Spleen (tissue), 11 donors: ENCODE results near the gene CABCOCO1. TPM values are rescaled to one million over a fixed set of nuclear protein-coding genes. Genes with fewer than 3 reads are reported as not detected.

ENCODE experiments used
- DNase-seq: peaks from one replicate; pipeline ENCODE4 v3.0.0-alpha.2; 2020
- H3K27ac ChIP-seq, 8 donors: fragments of 200-600 bp; sonication (generic) in 7 of 8; 1 replicate in 4 of 8; 2 replicates in 4 of 8; pipeline versions ENCODE4 v1.5.0 to v1.8.0; 2016 to 2021; ENCODE audit warnings: inconsistent platforms in 4 of 8, mild to moderate bottlenecking in 4 of 8, moderate library complexity in 1 of 8
- H3K27me3 ChIP-seq, 7 donors: fragments of 200-600 bp; sonication (generic) in 6 of 7; replicated peaks in 1 of 7; 1 replicate in 4 of 7; 2 replicates in 3 of 7; pipeline versions ENCODE4 v1.5.0 to v1.8.0; 2016 to 2021; ENCODE audit warnings: inconsistent platforms in 3 of 7, mild to moderate bottlenecking in 1 of 7
- H3K36me3 ChIP-seq, 6 donors: fragments of 200-600 bp; sonication (generic) in 5 of 6; 1 replicate in 4 of 6; 2 replicates in 2 of 6; pipeline versions ENCODE4 v1.5.0 to v1.8.0; 2016 to 2021; ENCODE audit warnings: inconsistent platforms in 2 of 6
- H3K4me1 ChIP-seq, 6 donors: fragments of 200-600 bp; sonication (generic) in 5 of 6; 1 replicate in 3 of 6; 2 replicates in 3 of 6; pipeline versions ENCODE4 v1.5.0 to v1.8.0; 2016 to 2021; ENCODE audit warnings: inconsistent platforms in 3 of 6
- H3K4me3 ChIP-seq, 8 donors: fragments of 200-600 bp; sonication (generic) in 7 of 8; 1 replicate in 4 of 8; 2 replicates in 4 of 8; pipeline versions ENCODE4 v1.5.0 to v1.8.0; 2016 to 2021; ENCODE audit warnings: inconsistent platforms in 4 of 8, mild to moderate bottlenecking in 4 of 8, moderate library complexity in 2 of 8
- H3K9me3 ChIP-seq, 8 donors: fragments of 200-600 bp; sonication (generic) in 7 of 8; 1 replicate in 4 of 8; 2 replicates in 4 of 8; pipeline versions ENCODE4 v1.5.0 to v1.8.0; 2016 to 2021; ENCODE audit warnings: inconsistent platforms in 4 of 8
- CTCF ChIP-seq, 11 experiments: fragments of 200-600 bp in 7 of 11; fragments of 450-650 bp in 4 of 11; sonication (generic) in 4 of 11; IDR thresholded peaks in 8 of 11; conservative IDR thresholded peaks in 3 of 11; 1 replicate in 7 of 11; 2 replicates in 4 of 11; pipeline versions ENCODE4 v1.4.0 to v1.8.0; 2016 to 2021; ENCODE audit warnings: antibody characterized with exemption in 11 of 11, inconsistent platforms in 4 of 11, mild to moderate bottlenecking in 1 of 11
- POLR2A ChIP-seq, 3 donors: fragments of 450-650 bp; IDR thresholded peaks; one replicate each; pipeline ENCODE4 v1.5.1; 2017; ENCODE audit warnings: antibody characterized with exemption in 3 of 3, mild to moderate bottlenecking in 1 of 3
- POLR2AphosphoS5 ChIP-seq, 3 donors: sonication (generic); formaldehyde crosslinking; IDR thresholded peaks; one replicate each; pipeline ENCODE4 v1.5.1; 2017; ENCODE audit warnings: antibody characterized with exemption in 3 of 3
- WGBS, 5 donors: extraction: QIAGEN DNeasy Blood & Tissue Kit in 3 of 5; methylation state at CpG; one replicate each; pipeline versions ENCODE4 v1.1.5 to v1.1.7; 2013 to 2018; 5-methylcytosine and 5-hydroxymethylcytosine counted together
- intact Hi-C: fragments of 100-400 bp; cut with DNase I; formaldehyde crosslinking; loops from one replicate; pipeline ENCODE4 v1.15.0; 2023; ENCODE audit warnings: low total_unique reads
- polyA plus RNA-seq, 3 donors: library from polyadenylated mRNA; stranded (reverse); fragments of 200-250 nt; gene quantifications; one replicate each; pipeline ENCODE4 v1.2.1, GENCODE V29; 2013
- total RNA-seq, 7 donors: library from RNA; depleted of rRNA in 3 of 7; stranded (reverse); fragments of >200 nt in 3 of 7; fragmentation: NEBNext Ultra II Directional in 4 of 7; extraction: Animal tissue kit (Norgen Biotek cat#: 25700) in 4 of 7; gene quantifications; one replicate each; pipeline versions ENCODE4 v1.1.0 to v1.2.1, GENCODE V29; 2016 to 2021
- donor health status: healthy with polysubstance abuse.
- donor health status: DM: no; HTN: no; CAD: no; lungs with moderate emphysema.
- donor health status: DM: no; HTN: no; CAD: no.
- donor health status: Bipolar disorder and iron deficiency.
- donor health status: healthy.
- donor health status: DM: no; HTN: no; CAD: no.
- donor health status: DM: yes; HTN: yes; CAD: no.

The CABCOCO1 gene
- total and polyA plus RNA-seq, 10 donors: 0.06 to 1.0 (median 0.48) TPM; not detected in 4

DNA sequence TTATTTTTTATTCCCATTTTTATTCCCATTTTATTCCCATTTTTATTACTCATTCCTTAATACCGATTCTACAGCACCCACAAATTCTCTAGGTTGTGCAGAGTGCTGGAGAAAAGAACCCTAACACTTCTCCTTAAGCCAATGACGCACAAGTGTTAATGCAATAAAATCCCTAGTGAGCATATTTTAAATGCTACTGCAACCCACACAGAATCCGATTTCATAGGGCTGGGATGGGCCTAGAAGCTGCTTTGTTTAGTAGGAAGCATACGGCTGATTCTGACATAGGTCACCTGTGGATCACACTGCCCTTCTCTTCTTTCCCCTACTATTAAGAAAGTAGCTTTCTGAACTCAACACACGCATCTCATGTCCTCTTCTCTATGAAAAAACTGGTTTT lies 45.1 kb upstream of the CABCOCO1 start:
- intact Hi-C loops: no loop called here
- peaks cover 0 to 7% (median 1%) of the 10 kb centered on the region in 6 donors for H3K4me1 ChIP-seq

GRCh38 chr10:61618388-61618961 lies 44.3 kb upstream of the CABCOCO1 start:
- H3K27ac ChIP-seq: no peak overlapping the region
- TF ChIP-seq POLR2AphosphoS5 (IDR thresholded peaks at IDR 0.05) (no peak), CTCF (IDR thresholded peaks at IDR 0.05 in 8 of 11, conservative IDR thresholded peaks at IDR 0.05 in 3 of 11) (no peak), POLR2A (IDR thresholded peaks at IDR 0.05) (no peak)

More for the DNA sequence above, 45.1 kb upstream of the CABCOCO1 start:
- no peaks in the 10 kb centered on the region for H3K9me3 ChIP-seq
- no peaks in the 10 kb centered on the region for H3K27me3 ChIP-seq
- no peak for TF ChIP-seq CTCF (IDR thresholded peaks at IDR 0.05 in 8 of 11, conservative IDR thresholded peaks at IDR 0.05 in 3 of 11)
- TF ChIP-seq POLR2AphosphoS5 (IDR thresholded peaks at IDR 0.05): no peak
- TF ChIP-seq POLR2A (IDR thresholded peaks at IDR 0.05): no peak
- no peaks in the 10 kb centered on the region for H3K36me3 ChIP-seq
- no peak overlapping the region for H3K4me3 ChIP-seq
- no peak for DNase-seq
- WGBS, 5 donors: 77 to 96% (median 87%) methylated on average over 5 of the region's 5 CpGs
- no peak overlapping the region for H3K27ac ChIP-seq

GRCh38 chr10:61620506-61620905 lies 42.2 kb upstream of the CABCOCO1 start:
- Histone ChIP-seq H3K4me3 (no peak overlapping the region), H3K9me3 (no peaks in the 10 kb centered on the region), H3K27ac (no peak overlapping the region), H3K36me3 (no peaks in the 10 kb centered on the region), H3K4me1 (peaks cover 0 to 7% (median 3%) of the 10 kb centered on the region in 6 donors), H3K27me3 (no peaks in the 10 kb centered on the region)
- TF ChIP-seq POLR2A (IDR thresholded peaks at IDR 0.05) (no peak), CTCF (IDR thresholded peaks at IDR 0.05 in 8 of 11, conservative IDR thresholded peaks at IDR 0.05 in 3 of 11) (no peak), POLR2AphosphoS5 (IDR thresholded peaks at IDR 0.05) (no peak)
- no peak for DNase-seq
- intact Hi-C loops: no loop called here

More at GRCh38 chr10:61618388-61618961, 44.3 kb upstream of the CABCOCO1 start:
- Histone ChIP-seq H3K36me3 (no peaks in the 10 kb centered on the region), H3K9me3 (no peaks in the 10 kb centered on the region), H3K4me3 (no peak overlapping the region), H3K4me1 (peaks cover 0 to 7% (median 3%) of the 10 kb centered on the region in 6 donors), H3K27me3 (no peaks in the 10 kb centered on the region)
- DNase-seq: no peak
- WGBS, 5 donors: 66 to 82% (median 76%) methylated on average over 2 of the region's 2 CpGs
- intact Hi-C loops: no loop called here

DNA sequence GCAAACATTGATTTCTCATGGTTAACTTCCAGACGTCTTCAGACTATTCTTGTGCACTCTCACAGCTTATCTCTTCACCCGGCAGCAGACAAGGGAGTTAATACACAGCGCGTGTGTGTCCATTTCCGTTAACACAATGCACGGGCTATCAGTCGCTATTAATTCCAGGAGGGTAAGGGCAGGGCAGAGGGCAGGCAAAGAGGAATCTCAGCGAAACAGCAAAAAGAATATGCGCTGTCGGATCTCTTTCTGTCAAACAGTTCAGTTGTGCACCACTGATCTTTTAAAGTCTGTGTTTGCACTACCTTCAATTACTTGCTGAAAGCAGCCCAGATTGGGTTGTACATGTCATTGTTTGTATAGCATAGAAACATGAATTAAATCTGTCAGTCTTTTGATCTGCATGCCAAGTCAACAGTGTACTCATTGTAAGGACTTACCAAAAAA lies 41.1 kb upstream of the CABCOCO1 start:
- DNase-seq: no peak
- Histone ChIP-seq H3K4me3 (peak overlapping the region in 1 of 8 donors; percentile 35), H3K27me3 (no peaks in the 10 kb centered on the region), H3K27ac (no peak overlapping the region), H3K36me3 (no peaks in the 10 kb centered on the region), H3K4me1 (peaks cover 0 to 7% (median 3%) of the 10 kb centered on the region in 6 donors), H3K9me3 (no peaks in the 10 kb centered on the region)
- intact Hi-C loops: no loop called here
- WGBS, 5 donors: 41 to 78% (median 55%) methylated on average over 10 of the region's 10 CpGs
- TF ChIP-seq POLR2AphosphoS5 (IDR thresholded peaks at IDR 0.05): no peak
- TF ChIP-seq POLR2A (IDR thresholded peaks at IDR 0.05): no peak
- no peak for TF ChIP-seq CTCF (IDR thresholded peaks at IDR 0.05 in 8 of 11, conservative IDR thresholded peaks at IDR 0.05 in 3 of 11)
